ENCODE results near the gene PKD2. TPM values are rescaled to one million over a fixed set of nuclear protein-coding genes. Genes with fewer than 3 reads are reported as not detected.

PKD2 gene
- polyA plus RNA-seq, 3 donors, result 1.2 to 9.7 (median 2.4) TPM

DNA sequence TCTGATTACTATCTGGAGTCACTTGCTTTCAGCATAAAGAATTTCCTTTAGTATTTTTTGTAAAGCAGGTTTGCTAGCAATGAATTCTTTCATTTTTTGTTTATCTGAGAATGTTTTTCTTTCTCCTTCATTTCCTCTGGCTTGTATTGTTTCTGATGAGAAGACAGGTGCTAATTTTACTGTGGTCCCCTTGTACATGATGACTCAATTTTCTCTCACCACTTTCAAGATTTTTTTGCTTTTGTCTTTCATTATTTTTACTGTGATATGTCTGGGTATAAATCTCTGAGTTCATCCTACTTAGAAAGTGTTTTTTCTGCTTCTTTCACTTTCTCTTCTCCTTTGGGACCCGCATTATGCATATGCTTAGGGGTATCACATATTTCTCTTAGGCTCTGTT lies 62.6 kb downstream of the PKD2 start:
- no peaks in the 10 kb centered on the region for H3K4me1 ChIP-seq (ENCODE audit: control insufficient read depth in 1 of 2, insufficient read depth in 2 of 2, low read length in 2 of 2)
- H3K27me3 Mint-ChIP-seq (ENCODE audit: low read depth in 3 of 3), result no peaks in the 10 kb centered on the region
- no peaks in the 10 kb centered on the region for H3K4me1 Mint-ChIP-seq
- H3K79me2 ChIP-seq (ENCODE audit: insufficient read depth, low read length), result no peaks in the 10 kb centered on the region
- H3K4me2 ChIP-seq (replicated peaks; ENCODE audit: extremely low read depth, low read length, poor library complexity, severe bottlenecking), result no peak overlapping the region
- peaks cover 60 to 87% of the 10 kb centered on the region in 2 donors for H3K36me3 ChIP-seq (replicated peaks in 1 of 2; ENCODE audit: control insufficient read depth in 1 of 2, insufficient read depth in 2 of 2, low read length in 2 of 2)
- H3K27ac Mint-ChIP-seq, result no peak overlapping the region
- H3K4me3 Mint-ChIP-seq, result no peak overlapping the region
- H3K36me3 Mint-ChIP-seq, result peaks cover 70 to 90% of the 10 kb centered on the region in 2 donors
- TF ChIP-seq, protein P1, sequence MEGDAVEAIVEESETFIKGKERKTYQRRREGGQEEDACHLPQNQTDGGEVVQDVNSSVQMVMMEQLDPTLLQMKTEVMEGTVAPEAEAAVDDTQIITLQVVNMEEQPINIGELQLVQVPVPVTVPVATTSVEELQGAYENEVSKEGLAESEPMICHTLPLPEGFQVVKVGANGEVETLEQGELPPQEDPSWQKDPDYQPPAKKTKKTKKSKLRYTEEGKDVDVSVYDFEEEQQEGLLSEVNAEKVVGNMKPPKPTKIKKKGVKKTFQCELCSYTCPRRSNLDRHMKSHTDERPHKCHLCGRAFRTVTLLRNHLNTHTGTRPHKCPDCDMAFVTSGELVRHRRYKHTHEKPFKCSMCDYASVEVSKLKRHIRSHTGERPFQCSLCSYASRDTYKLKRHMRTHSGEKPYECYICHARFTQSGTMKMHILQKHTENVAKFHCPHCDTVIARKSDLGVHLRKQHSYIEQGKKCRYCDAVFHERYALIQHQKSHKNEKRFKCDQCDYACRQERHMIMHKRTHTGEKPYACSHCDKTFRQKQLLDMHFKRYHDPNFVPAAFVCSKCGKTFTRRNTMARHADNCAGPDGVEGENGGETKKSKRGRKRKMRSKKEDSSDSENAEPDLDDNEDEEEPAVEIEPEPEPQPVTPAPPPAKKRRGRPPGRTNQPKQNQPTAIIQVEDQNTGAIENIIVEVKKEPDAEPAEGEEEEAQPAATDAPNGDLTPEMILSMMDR (IDR thresholded peaks at IDR 0.05), result no peak
- H3K4me3 ChIP-seq (replicated peaks in 1 of 3; ENCODE audit: low read depth in 2 of 3, low read length in 3 of 3), result no peak overlapping the region
- intact Hi-C loops (cut with micrococcal nuclease), result no loop called here
- H3K27ac ChIP-seq (ENCODE audit: low read depth in 1 of 2, low read length in 2 of 2), result no peak overlapping the region
- no peak for DNase-seq
- no peaks in the 10 kb centered on the region for H3K27me3 ChIP-seq (ENCODE audit: control insufficient read depth in 2 of 2, insufficient read depth in 2 of 2, low read length in 2 of 2)
- no peak overlapping the region for H3K9ac ChIP-seq (ENCODE audit: insufficient read depth, low read length, poor library complexity, severe bottlenecking)
- WGBS (ENCODE audit: insufficient coverage), result no CpG with 5 or more reads among the region's 1 CpG
- no peak overlapping the region for H2AFZ ChIP-seq (ENCODE audit: insufficient read depth, low read depth, low read length, poor library complexity, severe bottlenecking)
- H4K20me1 ChIP-seq (ENCODE audit: insufficient read depth, low read length), result no peaks in the 10 kb centered on the region
- peaks cover 18 to 20% of the 10 kb centered on the region in 2 donors for H3K9me3 ChIP-seq (replicated peaks in 1 of 2; ENCODE audit: control insufficient read depth in 1 of 2, insufficient read depth in 1 of 2, low read length in 2 of 2)
- peaks cover 18 to 31% (median 24%) of the 10 kb centered on the region in 7 donors for H3K9me3 Mint-ChIP-seq

DNA sequence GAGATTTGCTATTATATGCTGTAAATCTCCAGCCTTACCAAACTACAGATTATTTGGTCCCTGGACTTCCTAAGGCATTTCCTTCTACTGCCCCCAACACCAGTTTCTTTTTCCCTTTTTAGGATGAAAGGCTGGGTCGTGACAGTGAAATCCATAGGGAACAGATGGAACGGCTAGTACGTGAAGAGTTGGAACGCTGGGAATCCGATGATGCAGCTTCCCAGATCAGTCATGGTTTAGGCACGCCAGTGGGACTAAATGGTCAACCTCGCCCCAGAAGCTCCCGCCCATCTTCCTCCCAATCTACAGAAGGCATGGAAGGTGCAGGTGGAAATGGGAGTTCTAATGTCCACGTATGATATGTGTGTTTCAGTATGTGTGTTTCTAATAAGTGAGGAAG lies 67.9 kb downstream of the PKD2 start:
- H3K36me3 ChIP-seq (replicated peaks in 1 of 2; ENCODE audit: control insufficient read depth in 1 of 2, insufficient read depth in 2 of 2, low read length in 2 of 2), result peaks cover 44 to 67% of the 10 kb centered on the region in 2 donors
- H3K36me3 Mint-ChIP-seq, result peaks cover 43 to 68% of the 10 kb centered on the region in 2 donors
- H3K4me1 ChIP-seq (ENCODE audit: control insufficient read depth in 1 of 2, insufficient read depth in 2 of 2, low read length in 2 of 2), result no peaks in the 10 kb centered on the region
- peak overlapping the region in 1 of 7 donors; percentile 25 for H3K27ac Mint-ChIP-seq
- no peak overlapping the region for H3K27ac ChIP-seq (ENCODE audit: low read depth in 1 of 2, low read length in 2 of 2)
- no peak for DNase-seq
- peaks cover 5 to 10% of the 10 kb centered on the region in 2 donors for H3K9me3 ChIP-seq (replicated peaks in 1 of 2; ENCODE audit: control insufficient read depth in 1 of 2, insufficient read depth in 1 of 2, low read length in 2 of 2)
- no peaks in the 10 kb centered on the region for H3K79me2 ChIP-seq (ENCODE audit: insufficient read depth, low read length)
- H3K9ac ChIP-seq (ENCODE audit: insufficient read depth, low read length, poor library complexity, severe bottlenecking), result no peak overlapping the region
- no CpG with 5 or more reads among the region's 9 CpGs for WGBS (ENCODE audit: insufficient coverage)
- H2AFZ ChIP-seq (ENCODE audit: insufficient read depth, low read depth, low read length, poor library complexity, severe bottlenecking), result no peak overlapping the region
- H3K4me2 ChIP-seq (replicated peaks; ENCODE audit: extremely low read depth, low read length, poor library complexity, severe bottlenecking), result no peak overlapping the region
- intact Hi-C loops (cut with micrococcal nuclease), result no loop called here
- H3K4me3 ChIP-seq (replicated peaks in 1 of 3; ENCODE audit: low read depth in 2 of 3, low read length in 3 of 3), result no peak overlapping the region
- H3K4me1 Mint-ChIP-seq, result no peaks in the 10 kb centered on the region
- peaks cover 6 to 14% (median 12%) of the 10 kb centered on the region in 7 donors for H3K9me3 Mint-ChIP-seq
- TF ChIP-seq, protein P1 (IDR thresholded peaks at IDR 0.05), result no peak
- H3K27me3 Mint-ChIP-seq (ENCODE audit: low read depth in 3 of 3), result peaks cover 0 to 2% (median 0%) of the 10 kb centered on the region in 3 donors
- no peaks in the 10 kb centered on the region for H4K20me1 ChIP-seq (ENCODE audit: insufficient read depth, low read length)
- no peak overlapping the region for H3K4me3 Mint-ChIP-seq
- H3K27me3 ChIP-seq (ENCODE audit: control insufficient read depth in 2 of 2, insufficient read depth in 2 of 2, low read length in 2 of 2), result no peaks in the 10 kb centered on the region

All from CD14-positive monocyte (primary cell).